Stomach (tissue), 9 donors: ENCODE data around the gene NCAM1. TPM values are rescaled to one million over a fixed set of nuclear protein-coding genes. Genes with fewer than 3 reads are reported as not detected.

Source experiments
- DNase-seq, 2 donors: peaks; one replicate each; pipeline versions ENCODE4 v3.0.0 to v3.0.0-alpha.2; 2013 to 2019
- H3K27ac ChIP-seq, 5 donors: fragments of 200-600 bp in 4 of 5; sonication (generic) in 4 of 5; one replicate each; pipeline ENCODE4 v1.5.1; 2013 to 2019; ENCODE audit warnings: mild to moderate bottlenecking in 1 of 5, moderate library complexity in 1 of 5
- H3K27me3 ChIP-seq, 3 donors: fragments of 200-600 bp; sonication (generic); one replicate each; pipeline ENCODE4 v1.5.1; 2017 to 2019; ENCODE audit warnings: mixed run types in 1 of 3
- H3K36me3 ChIP-seq, 4 donors: fragments of 200-600 bp; sonication (generic); 1 replicate in 3 of 4; 2 replicates in 1 of 4; pipeline ENCODE4 v1.5.1; 2016 to 2019
- H3K4me1 ChIP-seq, 4 donors: fragments of 200-600 bp; sonication (generic); one replicate each; pipeline ENCODE4 v1.5.1; 2016 to 2019
- H3K4me3 ChIP-seq, 4 donors: fragments of 200-600 bp; sonication (generic) in 3 of 4; one replicate each; pipeline ENCODE4 v1.5.1; 2016 to 2019; ENCODE audit warnings: mild to moderate bottlenecking in 1 of 4
- H3K9me3 ChIP-seq, 4 donors: fragments of 200-600 bp; sonication (generic); one replicate each; pipeline ENCODE4 v1.5.1; 2016 to 2019
- EP300 ChIP-seq: sonication (generic); formaldehyde crosslinking; IDR thresholded peaks from one replicate; pipeline ENCODE4 v1.6.1; 2017; ENCODE audit warnings: antibody characterized with exemption
- POLR2A ChIP-seq, 4 donors: fragments of 450-650 bp; IDR thresholded peaks; one replicate each; pipeline ENCODE4 v1.6.1; 2016; ENCODE audit warnings: antibody characterized with exemption in 4 of 4, control low read depth in 2 of 4, mild to moderate bottlenecking in 1 of 4, moderate library complexity in 1 of 4
- POLR2AphosphoS5 ChIP-seq, 3 donors: sonication (generic); formaldehyde crosslinking; IDR thresholded peaks; one replicate each; pipeline ENCODE4 v1.6.1; 2016; ENCODE audit warnings: antibody characterized with exemption in 3 of 3
- WGBS, 5 donors: extraction: QIAGEN DNeasy Blood & Tissue Kit in 3 of 5; methylation state at CpG; one replicate each; pipeline versions ENCODE4 v1.1.5 to v1.1.7; 2013 to 2018; 5-methylcytosine and 5-hydroxymethylcytosine counted together
- intact Hi-C: fragments of 100-400 bp; cut with DNase I; formaldehyde crosslinking; loops from one replicate; pipeline ENCODE4 v1.15.1; 2023; ENCODE audit warnings: low total_unique reads
- polyA plus RNA-seq, 3 donors: library from polyadenylated mRNA; stranded (reverse); fragments of 200-250 nt; gene quantifications; one replicate each; pipeline ENCODE4 v1.2.3, GENCODE V29; 2013
- total RNA-seq, 5 donors: library from RNA; depleted of rRNA; stranded (reverse); fragments of >200 nt; gene quantifications; one replicate each; pipeline versions ENCODE4 v1.1.0 to v1.2.3, GENCODE V29; 2014 to 2016
- TF ChIP-seq, protein P1 (sequence below), 7 experiments: fragments of 450-650 bp in 4 of 7; fragments of 200-600 bp in 3 of 7; sonication (generic) in 3 of 7; IDR thresholded peaks; one replicate each; pipeline ENCODE4 v1.5.1; 2016 to 2019; ENCODE audit warnings: antibody characterized with exemption in 7 of 7, control low read depth in 2 of 7, mild to moderate bottlenecking in 1 of 7
- donor health status: healthy with polysubstance abuse.
- donor health status: Bipolar disorder and iron deficiency.
- donor health status: healthy.

NCAM1 gene
- total and polyA plus RNA-seq, 8 donors = 5.7 to 84.8 (median 28.9) TPM

DNA sequence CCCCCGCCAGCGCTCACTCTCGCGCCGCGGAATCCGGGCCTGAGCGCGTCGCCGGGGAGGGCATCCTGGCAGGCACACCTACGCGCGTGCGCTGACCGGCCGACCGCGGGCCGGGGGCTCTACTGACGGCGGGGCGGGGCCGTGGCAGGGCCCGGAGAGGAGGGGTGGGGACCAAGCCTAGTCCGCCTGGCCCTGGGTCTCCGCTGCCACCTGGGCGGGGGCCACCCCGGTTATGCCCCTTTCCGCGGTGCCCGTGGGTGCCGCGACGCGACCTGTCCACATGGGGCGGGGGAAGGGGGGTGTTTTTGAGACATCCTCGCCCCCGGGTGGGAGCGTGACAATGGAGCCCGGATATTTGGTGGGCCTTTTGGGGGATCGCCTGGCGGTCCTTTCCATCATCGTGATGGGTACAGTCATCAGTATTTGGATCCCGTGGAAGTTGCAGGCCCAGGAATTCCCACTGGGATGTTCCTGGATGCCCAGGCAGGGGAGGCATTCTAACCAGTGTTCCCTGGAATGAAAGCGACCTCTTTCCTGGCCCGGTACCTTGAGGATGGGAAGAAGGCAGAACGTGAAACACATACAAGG is 2.2 kb downstream of the NCAM1 start:
- Histone ChIP-seq H3K4me1 (peaks cover 30 to 62% (median 46%) of the 10 kb centered on the region in 4 donors), H3K4me3 (peak overlapping the region; percentile 67 to 82 (median 76)), H3K27me3 (peaks cover 0 to 55% (median 29%) of the 10 kb centered on the region in 3 donors), H3K27ac (peak overlapping the region in 4 of 5 donors; percentile 14 to 79 (median 66)), H3K36me3 (no peaks in the 10 kb centered on the region), H3K9me3 (no peaks in the 10 kb centered on the region)
- intact Hi-C loops = no loop called here
- WGBS, 5 donors = 5 to 11% (median 6%) methylated on average over 25 to 48 of the region's 48 CpGs
- TF ChIP-seq, protein P1, sequence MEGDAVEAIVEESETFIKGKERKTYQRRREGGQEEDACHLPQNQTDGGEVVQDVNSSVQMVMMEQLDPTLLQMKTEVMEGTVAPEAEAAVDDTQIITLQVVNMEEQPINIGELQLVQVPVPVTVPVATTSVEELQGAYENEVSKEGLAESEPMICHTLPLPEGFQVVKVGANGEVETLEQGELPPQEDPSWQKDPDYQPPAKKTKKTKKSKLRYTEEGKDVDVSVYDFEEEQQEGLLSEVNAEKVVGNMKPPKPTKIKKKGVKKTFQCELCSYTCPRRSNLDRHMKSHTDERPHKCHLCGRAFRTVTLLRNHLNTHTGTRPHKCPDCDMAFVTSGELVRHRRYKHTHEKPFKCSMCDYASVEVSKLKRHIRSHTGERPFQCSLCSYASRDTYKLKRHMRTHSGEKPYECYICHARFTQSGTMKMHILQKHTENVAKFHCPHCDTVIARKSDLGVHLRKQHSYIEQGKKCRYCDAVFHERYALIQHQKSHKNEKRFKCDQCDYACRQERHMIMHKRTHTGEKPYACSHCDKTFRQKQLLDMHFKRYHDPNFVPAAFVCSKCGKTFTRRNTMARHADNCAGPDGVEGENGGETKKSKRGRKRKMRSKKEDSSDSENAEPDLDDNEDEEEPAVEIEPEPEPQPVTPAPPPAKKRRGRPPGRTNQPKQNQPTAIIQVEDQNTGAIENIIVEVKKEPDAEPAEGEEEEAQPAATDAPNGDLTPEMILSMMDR (IDR thresholded peaks at IDR 0.05) = no peak
- no peak for TF ChIP-seq POLR2A (IDR thresholded peaks at IDR 0.05)
- no peak for TF ChIP-seq EP300
- no peak for TF ChIP-seq POLR2AphosphoS5 (IDR thresholded peaks at IDR 0.05)
- DNase-seq = peak in 1 of 2 donors; percentile 26

- no peaks in the 10 kb centered on the region for H3K9me3 ChIP-seq
- WGBS, 5 donors = 62 to 78% (median 70%) methylated on average over 4 of the region's 4 CpGs
- no peak for DNase-seq
- no peaks in the 10 kb centered on the region for H3K36me3 ChIP-seq
- TF ChIP-seq POLR2AphosphoS5 (IDR thresholded peaks at IDR 0.05) (no peak), EP300 (no peak), POLR2A (IDR thresholded peaks at IDR 0.05) (no peak)
- TF ChIP-seq, protein P1 (IDR thresholded peaks at IDR 0.05) = no peak
- H3K4me3 ChIP-seq = no peak overlapping the region
- intact Hi-C loops = no loop called here
- H3K27ac ChIP-seq = no peak overlapping the region
- H3K27me3 ChIP-seq = peaks cover 0 to 36% (median 29%) of the 10 kb centered on the region in 3 donors
- H3K4me1 ChIP-seq = peaks cover 30 to 76% (median 50%) of the 10 kb centered on the region in 4 donors
Observed at GRCh38 chr11:112965656-112966055, 4.4 kb downstream of the NCAM1 start.

- Histone ChIP-seq H3K4me1 (peaks cover 22 to 69% (median 45%) of the 10 kb centered on the region in 4 donors), H3K27ac (peak overlapping the region in 1 of 5 donors; percentile 38), H3K36me3 (no peaks in the 10 kb centered on the region), H3K27me3 (peaks cover 0 to 27% (median 21%) of the 10 kb centered on the region in 3 donors), H3K4me3 (no peak overlapping the region), H3K9me3 (no peaks in the 10 kb centered on the region)
- TF ChIP-seq POLR2A (IDR thresholded peaks at IDR 0.05) (no peak), EP300 (no peak), POLR2AphosphoS5 (IDR thresholded peaks at IDR 0.05) (no peak)
- TF ChIP-seq, protein P1 (IDR thresholded peaks at IDR 0.05) = no peak
- no peak for DNase-seq
- 87 to 94% (median 89%) methylated on average over 4 of the region's 4 CpGs for WGBS, 5 donors
- intact Hi-C loops = no loop called here
Observed at GRCh38 chr11:112966561-112966960, 5.3 kb downstream of the NCAM1 start.

DNA sequence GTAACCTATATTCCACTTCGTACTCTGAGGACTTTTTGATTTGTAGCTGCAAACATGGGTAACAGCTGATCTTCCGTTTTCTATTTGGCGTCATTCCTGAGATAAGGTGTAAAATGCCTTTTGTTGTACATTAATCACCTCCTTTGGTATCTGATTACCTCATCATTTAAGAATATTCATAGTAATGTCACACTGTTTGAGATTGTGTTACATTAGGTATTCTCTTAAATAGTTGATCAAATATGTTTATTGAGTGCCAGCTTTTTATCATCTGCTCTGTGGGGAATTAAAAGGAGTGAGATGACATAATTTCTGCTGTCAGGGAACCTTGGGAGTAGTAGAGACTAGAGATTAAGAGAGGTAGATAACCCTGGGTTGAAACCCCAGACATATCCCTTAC is 5.9 kb downstream of the NCAM1 start:
- intact Hi-C loops = no loop called here

More for the DNA sequence above, 5.9 kb downstream of the NCAM1 start:
- 31 to 58% (median 45%) methylated on average over 3 of the region's 3 CpGs for WGBS, 5 donors
- TF ChIP-seq EP300 (no peak), POLR2AphosphoS5 (IDR thresholded peaks at IDR 0.05) (no peak), POLR2A (IDR thresholded peaks at IDR 0.05) (no peak)
- TF ChIP-seq, protein P1 (IDR thresholded peaks at IDR 0.05) = no peak
- Histone ChIP-seq H3K4me1 (peaks cover 16 to 64% (median 39%) of the 10 kb centered on the region in 4 donors), H3K9me3 (no peaks in the 10 kb centered on the region), H3K4me3 (no peak overlapping the region), H3K36me3 (no peaks in the 10 kb centered on the region), H3K27ac (peak overlapping the region in 1 of 5 donors; percentile 38), H3K27me3 (peaks cover 0 to 22% (median 16%) of the 10 kb centered on the region in 3 donors)
- DNase-seq = no peak
